Endodermal cell (in vitro differentiated cells): ENCODE measurements around the gene EZH2. TPM values are rescaled to one million over a fixed set of nuclear protein-coding genes. Genes with fewer than 3 reads are reported as not detected.

Experiments used
- DNase-seq: peaks from one replicate; pipeline ENCODE4 v3.0.0-alpha.2; 2017
- H3K27ac ChIP-seq: 2 replicates; pipeline ENCODE4 v1.5.1; 2013; ENCODE audit warnings: mild to moderate bottlenecking, low read depth, low read length, moderate library complexity
- H3K27me3 ChIP-seq: 2 replicates; pipeline ENCODE4 v1.6.1; 2013; ENCODE audit warnings: mild to moderate bottlenecking, low read length, moderate library complexity; ENCODE audit not compliant: insufficient read depth, control insufficient read depth, poor library complexity, severe bottlenecking
- H3K36me3 ChIP-seq: 2 replicates; pipeline ENCODE4 v1.7.0; 2013; ENCODE audit warnings: mild to moderate bottlenecking, low read length, moderate library complexity; ENCODE audit not compliant: control insufficient read depth, insufficient read depth
- H3K4me1 ChIP-seq: one replicate; pipeline ENCODE4 v1.7.0; 2013; ENCODE audit warnings: low read length; ENCODE audit not compliant: control insufficient read depth, insufficient read depth
- H3K4me3 ChIP-seq: 2 replicates; pipeline ENCODE4 v1.5.1; 2013; ENCODE audit warnings: mild to moderate bottlenecking, low read length, moderate library complexity
- H3K9ac ChIP-seq: 2 replicates; pipeline ENCODE4 v1.6.1; 2013; ENCODE audit warnings: mild to moderate bottlenecking, low read length, moderate library complexity; ENCODE audit not compliant: poor library complexity, severe bottlenecking; ENCODE audit errors: extremely low read depth
- H3K9me3 ChIP-seq: 2 replicates; pipeline ENCODE4 v1.6.1; 2013; ENCODE audit warnings: mild to moderate bottlenecking, low read length, moderate library complexity; ENCODE audit not compliant: control insufficient read depth
- H3K27ac Mint-ChIP-seq: 2 replicates; pipeline ENCODE4 v1.8.0; 2020; ENCODE audit warnings: mixed read lengths
- H3K27me3 Mint-ChIP-seq: 2 replicates; pipeline ENCODE4 v1.8.0; 2021; ENCODE audit warnings: mild to moderate bottlenecking, mixed read lengths; ENCODE audit not compliant: insufficient read depth
- H3K36me3 Mint-ChIP-seq: 2 replicates; pipeline ENCODE4 v1.8.0; 2020; ENCODE audit warnings: low read depth, mixed read lengths
- H3K4me1 Mint-ChIP-seq: 2 replicates; pipeline ENCODE4 v1.8.0; 2020; ENCODE audit warnings: mixed read lengths
- H3K4me3 Mint-ChIP-seq: 2 replicates; pipeline ENCODE4 v1.8.0; 2020; ENCODE audit warnings: mild to moderate bottlenecking, moderate library complexity, mixed read lengths
- H3K9me3 Mint-ChIP-seq: 2 replicates; pipeline ENCODE4 v1.8.0; 2020; ENCODE audit warnings: mild to moderate bottlenecking, mixed read lengths
- WGBS, 2 experiments: methylation state at CpG; one replicate each; pipeline versions ENCODE4 v1.1.5 to v1.1.7; 2013; ENCODE audit warnings: missing lambda C conversion rate in 2 of 2, mixed read lengths in 1 of 2; ENCODE audit not compliant: insufficient coverage in 1 of 2, insufficient read length in 1 of 2; 5-methylcytosine and 5-hydroxymethylcytosine counted together
- total RNA-seq, 2 donors: library from RNA; stranded (reverse); fragmentation: NEBNext Ultra II Directional in 1 of 2; extraction: Animal tissue kit (Norgen Biotek cat#: 25700) in 1 of 2; gene quantifications; 2 replicates in 1 of 2; 3 replicates in 1 of 2; pipeline ENCODE4 v1.2.1, GENCODE V29; 2021
- TF ChIP-seq, protein P1 (sequence below): fragments of 200-600 bp; sonication (generic); conservative IDR thresholded peaks from 2 replicates; pipeline ENCODE4 v1.5.0; 2021; ENCODE audit warnings: antibody characterized with exemption, mild to moderate bottlenecking

The EZH2 gene
- total RNA-seq, 2 donors from 2014 or later, result 40.2 to 46.0 TPM

DNA sequence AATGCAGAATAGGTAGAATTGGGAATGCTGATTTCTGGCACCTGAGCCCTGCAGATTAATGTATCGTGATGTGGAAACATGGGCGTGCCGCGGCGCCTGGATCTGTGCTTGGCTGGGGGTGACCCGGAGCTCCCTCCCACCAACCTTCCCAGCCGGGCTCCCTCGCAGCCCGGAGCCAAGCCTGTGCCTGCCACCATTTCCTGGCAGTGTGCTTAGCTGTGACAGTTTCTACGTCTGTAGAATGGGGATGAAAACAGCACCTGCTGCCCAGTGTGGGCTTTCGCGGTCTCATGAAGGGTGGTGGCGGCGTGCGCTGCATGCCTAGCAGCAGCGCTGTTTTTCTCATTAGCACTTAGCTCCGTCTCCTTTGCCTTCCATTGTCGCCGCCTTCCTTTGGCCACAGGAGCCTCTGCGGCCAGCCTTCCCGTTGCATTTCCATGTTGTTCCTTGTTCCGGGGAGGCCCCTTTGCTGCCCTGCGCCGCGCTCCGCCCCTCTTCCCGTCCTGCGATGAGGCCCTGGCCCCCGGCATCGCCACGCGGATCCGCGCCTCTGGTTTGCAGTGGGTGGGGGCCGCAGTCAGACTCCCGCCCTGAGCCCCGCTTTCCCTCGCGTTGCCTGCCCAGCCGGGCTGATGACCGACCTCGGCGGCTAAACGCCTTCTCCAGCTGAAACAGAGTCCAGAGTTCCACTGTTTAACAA is 101.2 kb downstream of the EZH2 start:
- H3K27me3 ChIP-seq, result no peaks in the 10 kb centered on the region
- Mint-ChIP-seq H3K36me3 (peaks cover 53% of the 10 kb centered on the region), H3K27me3 (no peaks in the 10 kb centered on the region), H3K4me3 (no peak overlapping the region), H3K4me1 (no peaks in the 10 kb centered on the region), H3K9me3 (no peaks in the 10 kb centered on the region), H3K27ac (no peak overlapping the region)
- no peak overlapping the region for H3K27ac ChIP-seq
- H3K36me3 ChIP-seq, result peaks cover 38% of the 10 kb centered on the region
- H3K4me3 ChIP-seq, result no peak overlapping the region
- DNase-seq, result no peak
- H3K9me3 ChIP-seq, result no peaks in the 10 kb centered on the region
- TF ChIP-seq, protein P1, sequence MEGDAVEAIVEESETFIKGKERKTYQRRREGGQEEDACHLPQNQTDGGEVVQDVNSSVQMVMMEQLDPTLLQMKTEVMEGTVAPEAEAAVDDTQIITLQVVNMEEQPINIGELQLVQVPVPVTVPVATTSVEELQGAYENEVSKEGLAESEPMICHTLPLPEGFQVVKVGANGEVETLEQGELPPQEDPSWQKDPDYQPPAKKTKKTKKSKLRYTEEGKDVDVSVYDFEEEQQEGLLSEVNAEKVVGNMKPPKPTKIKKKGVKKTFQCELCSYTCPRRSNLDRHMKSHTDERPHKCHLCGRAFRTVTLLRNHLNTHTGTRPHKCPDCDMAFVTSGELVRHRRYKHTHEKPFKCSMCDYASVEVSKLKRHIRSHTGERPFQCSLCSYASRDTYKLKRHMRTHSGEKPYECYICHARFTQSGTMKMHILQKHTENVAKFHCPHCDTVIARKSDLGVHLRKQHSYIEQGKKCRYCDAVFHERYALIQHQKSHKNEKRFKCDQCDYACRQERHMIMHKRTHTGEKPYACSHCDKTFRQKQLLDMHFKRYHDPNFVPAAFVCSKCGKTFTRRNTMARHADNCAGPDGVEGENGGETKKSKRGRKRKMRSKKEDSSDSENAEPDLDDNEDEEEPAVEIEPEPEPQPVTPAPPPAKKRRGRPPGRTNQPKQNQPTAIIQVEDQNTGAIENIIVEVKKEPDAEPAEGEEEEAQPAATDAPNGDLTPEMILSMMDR, result no peak
- no peak overlapping the region for H3K9ac ChIP-seq
- WGBS, 2 experiments, result 95 to 96% methylated on average over 26 to 44 of the region's 44 CpGs
- no peaks in the 10 kb centered on the region for H3K4me1 ChIP-seq

DNA sequence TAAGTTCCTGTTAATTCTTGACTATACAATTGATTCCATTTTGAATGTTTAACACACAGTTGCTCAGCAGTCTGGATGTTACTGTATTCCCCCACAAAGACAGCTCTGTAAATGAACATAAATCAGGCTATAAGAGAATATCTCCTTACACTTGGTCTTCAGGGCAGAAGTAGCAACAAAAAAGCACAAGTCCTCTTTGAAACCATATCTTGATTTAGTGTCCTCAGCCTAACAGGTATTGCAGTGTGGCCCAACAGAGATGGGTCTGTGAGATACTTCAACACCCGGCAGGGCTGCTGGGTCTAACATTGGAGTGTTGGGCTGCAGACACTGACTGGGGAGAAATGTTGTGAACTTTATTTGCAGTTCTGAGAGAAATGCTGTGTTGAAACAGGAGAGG is 109.6 kb downstream of the EZH2 start:
- Mint-ChIP-seq H3K27me3 (no peaks in the 10 kb centered on the region), H3K4me1 (peaks cover 15% of the 10 kb centered on the region), H3K36me3 (peaks cover 22% of the 10 kb centered on the region), H3K27ac (no peak overlapping the region), H3K4me3 (no peak overlapping the region), H3K9me3 (no peaks in the 10 kb centered on the region)
- H3K4me3 ChIP-seq, result no peak overlapping the region
- H3K9ac ChIP-seq, result no peak overlapping the region
- no peaks in the 10 kb centered on the region for H3K9me3 ChIP-seq
- H3K36me3 ChIP-seq, result peaks cover 40% of the 10 kb centered on the region
- no peaks in the 10 kb centered on the region for H3K27me3 ChIP-seq
- WGBS, 2 experiments, result 94 to 100% methylated on average over 1 of the region's 1 CpG
- DNase-seq, result no peak
- H3K27ac ChIP-seq, result no peak overlapping the region
- H3K4me1 ChIP-seq, result no peaks in the 10 kb centered on the region
- TF ChIP-seq, protein P1, result no peak

DNA sequence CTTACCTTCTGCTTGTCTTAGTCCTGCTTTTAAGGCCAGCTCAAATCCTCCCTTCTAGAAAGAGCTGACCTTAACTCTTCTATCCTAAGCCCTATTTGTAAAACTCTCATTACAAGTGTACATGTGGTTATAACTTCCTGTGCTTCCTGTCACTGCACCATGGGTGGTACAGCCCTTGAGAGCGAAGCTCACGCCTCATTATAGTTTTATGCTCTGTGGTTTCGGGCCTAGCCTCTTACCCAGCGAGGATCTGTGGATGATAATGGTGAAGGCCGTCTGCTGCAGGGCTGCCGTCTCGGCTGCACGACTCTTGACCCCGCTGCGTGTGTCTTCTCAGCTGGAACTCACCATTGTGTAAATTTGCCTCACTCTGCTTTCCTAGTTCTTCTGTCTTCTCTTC is 110.8 kb downstream of the EZH2 start:
- WGBS, 2 experiments, result 62 to 78% methylated on average over 9 to 10 of the region's 10 CpGs
- H3K27ac ChIP-seq, result peak overlapping the region; percentile 24
- DNase-seq, result peak; percentile 68
- no peaks in the 10 kb centered on the region for H3K27me3 Mint-ChIP-seq
- H3K4me3 ChIP-seq, result no peak overlapping the region
- peaks cover 24% of the 10 kb centered on the region for H3K36me3 Mint-ChIP-seq
- no peak overlapping the region for H3K4me3 Mint-ChIP-seq
- peak overlapping the region; percentile 57 for H3K27ac Mint-ChIP-seq
- no peaks in the 10 kb centered on the region for H3K4me1 ChIP-seq
- no peaks in the 10 kb centered on the region for H3K9me3 ChIP-seq
- H3K9me3 Mint-ChIP-seq, result no peaks in the 10 kb centered on the region
- H3K9ac ChIP-seq, result no peak overlapping the region
- H3K4me1 Mint-ChIP-seq, result peaks cover 15% of the 10 kb centered on the region
- TF ChIP-seq, protein P1, result no peak
- no peaks in the 10 kb centered on the region for H3K27me3 ChIP-seq
- peaks cover 43% of the 10 kb centered on the region for H3K36me3 ChIP-seq
